ENCODE results near the gene CCDC116.
"Not testable (repeated sequence)": the region's sequence is repeated elsewhere in the genome, so short reads cannot be mapped to it uniquely, and the experiment has no call there.

Gene CCDC116

GRCh38 chr22:21650823-21651520 is 18.4 kb downstream of the CCDC116 start:
- no peak for DNase-seq (ENCODE audit: low read depth in 2 of 2)

- no peak for DNase-seq (ENCODE audit: low read depth in 2 of 2)
Observed at GRCh38 chr22:21651521-21652009, 19.0 kb downstream of the CCDC116 start.

GRCh38 chr22:21652010-21652546 is 19.5 kb downstream of the CCDC116 start:
- peak; percentile 85 to 86 for DNase-seq (ENCODE audit: low read depth in 2 of 2)

GRCh38 chr22:21652547-21653545 is 20.3 kb downstream of the CCDC116 start:
- DNase-seq (ENCODE audit: low read depth in 2 of 2): no peak

GRCh38 chr22:21657020-21657359 is 24.4 kb downstream of the CCDC116 start:
- DNase-seq (ENCODE audit: low read depth in 2 of 2): no peak

- DNase-seq (ENCODE audit: low read depth in 2 of 2): peak; percentile 51 to 67
Observed at GRCh38 chr22:21657360-21658032, 24.9 kb downstream of the CCDC116 start.

GRCh38 chr22:21659864-21660525 is 27.4 kb downstream of the CCDC116 start:
- no peak for DNase-seq (ENCODE audit: low read depth in 2 of 2)

GRCh38 chr22:21660904-21661303 is 28.3 kb downstream of the CCDC116 start:
- no peak for DNase-seq (ENCODE audit: low read depth in 2 of 2)

- DNase-seq (ENCODE audit: low read depth in 2 of 2): no peak
Observed at GRCh38 chr22:21661991-21662390, 29.4 kb downstream of the CCDC116 start.

- no peak for DNase-seq (ENCODE audit: low read depth in 2 of 2)
Observed at GRCh38 chr22:21663738-21664137, 31.2 kb downstream of the CCDC116 start.

GRCh38 chr22:21665047-21665851 is 32.7 kb downstream of the CCDC116 start:
- DNase-seq (ENCODE audit: low read depth in 2 of 2): no peak

GRCh38 chr22:21666786-21667185 is 34.2 kb downstream of the CCDC116 start:
- DNase-seq (ENCODE audit: low read depth in 2 of 2): no peak

GRCh38 chr22:21669026-21669425 is 36.5 kb downstream of the CCDC116 start:
- no peak for DNase-seq (ENCODE audit: low read depth in 2 of 2)

- DNase-seq (ENCODE audit: low read depth in 2 of 2): no peak
Observed at GRCh38 chr22:21672107-21672629, 39.6 kb downstream of the CCDC116 start.

GRCh38 chr22:21673534-21674321 is 41.2 kb downstream of the CCDC116 start:
- no peak for DNase-seq (ENCODE audit: low read depth in 2 of 2)

- no peak for DNase-seq (ENCODE audit: low read depth in 2 of 2)
Observed at GRCh38 chr22:21674638-21675245, 42.2 kb downstream of the CCDC116 start.

GRCh38 chr22:21677606-21678443 is 45.3 kb downstream of the CCDC116 start:
- no peak for DNase-seq (ENCODE audit: low read depth in 2 of 2)

- not testable (repeated sequence) for DNase-seq (ENCODE audit: low read depth in 2 of 2)
Observed at GRCh38 chr22:21678842-21679241, 46.3 kb downstream of the CCDC116 start.
